Caco-2 (cell line): ENCODE measurements around the gene RMRP. TPM values are rescaled to one million over a fixed set of nuclear protein-coding genes. Genes with fewer than 3 reads are reported as not detected.

Source experiments
- BruUV-seq: library from RNA; stranded (reverse); fragments of 400-500 nt; replicated peaks from 2 replicates; lab custom pipeline; 2021; lab: Mats Ljungman, UMichigan
- CTCF ChIA-PET: fragments of 300-600 bp; sonication (Branson Sonifier 250); formaldehyde crosslinking; loops from one replicate; lab custom pipeline; 2022; ENCODE audit warnings: antibody characterized with exemption; lab: Charles Lee
- POLR2A ChIA-PET: fragments of 300-600 bp; sonication (Branson Sonifier 250); formaldehyde crosslinking; loops from one replicate; lab custom pipeline; 2022; ENCODE audit warnings: antibody characterized with exemption; lab: Charles Lee
- DNase-seq, 2 experiments: peaks; one replicate each; pipeline versions ENCODE4 v3.0.0 to v3.0.0-alpha.2; 2020 to 2022
- H3K27me3 ChIP-seq: replicated peaks from 2 replicates; pipeline ENCODE4 v1.6.0; 2011; ENCODE audit warnings: low read length; ENCODE audit not compliant: control insufficient read depth, insufficient read depth
- H3K36me3 ChIP-seq: 2 replicates; pipeline ENCODE4 v1.5.1; 2011; ENCODE audit warnings: low read length; ENCODE audit not compliant: control insufficient read depth, insufficient read depth
- H3K4me1 ChIP-seq: fragments of 250-450 bp; sonication (Bioruptor Pico); 2 replicates; pipeline ENCODE4 v1.5.1; 2020; ENCODE audit warnings: mild to moderate bottlenecking
- H3K4me3 ChIP-seq: 2 replicates; pipeline ENCODE4 v1.5.1; 2011; ENCODE audit warnings: low read depth, mild to moderate bottlenecking, control low read depth, low read length
- H3K9me3 ChIP-seq: fragments of 250-450 bp; sonication (Bioruptor Pico); 2 replicates; pipeline ENCODE4 v1.5.1; 2020; ENCODE audit warnings: mild to moderate bottlenecking, moderate library complexity
- H3K27ac Mint-ChIP-seq: one replicate; pipeline ENCODE4 v1.8.0; 2022; ENCODE audit warnings: mixed read lengths; ENCODE audit not compliant: unreplicated experiment
- H3K27me3 Mint-ChIP-seq: one replicate; pipeline ENCODE4 v1.8.0; 2022; ENCODE audit warnings: mixed read lengths; ENCODE audit not compliant: insufficient read depth, unreplicated experiment
- H3K36me3 Mint-ChIP-seq: one replicate; pipeline ENCODE4 v1.8.0; 2022; ENCODE audit warnings: mild to moderate bottlenecking, mixed read lengths; ENCODE audit not compliant: insufficient read depth, unreplicated experiment
- H3K4me1 Mint-ChIP-seq: one replicate; pipeline ENCODE4 v1.8.0; 2022; ENCODE audit warnings: low read depth, mixed read lengths; ENCODE audit not compliant: unreplicated experiment
- H3K4me3 Mint-ChIP-seq: one replicate; pipeline ENCODE4 v1.8.0; 2022; ENCODE audit warnings: mild to moderate bottlenecking, moderate library complexity, mixed read lengths; ENCODE audit not compliant: unreplicated experiment
- H3K9me3 Mint-ChIP-seq: one replicate; pipeline ENCODE4 v1.8.0; 2022; ENCODE audit warnings: mixed read lengths; ENCODE audit not compliant: unreplicated experiment
- intact Hi-C: fragments of 100-400 bp; cut with micrococcal nuclease; formaldehyde crosslinking; loops from one replicate; pipeline ENCODE4 v1.10.0; 2022; ENCODE audit not compliant: unreplicated experiment
- total RNA-seq: library from RNA; stranded (reverse); gene quantifications from 2 replicates; pipeline ENCODE4 v1.2.3, GENCODE V29; 2022
- TF ChIP-seq, protein P1 (sequence below), 2 experiments: fragments of 200-600 bp in 1 of 2; IDR thresholded peaks; 1 replicate in 1 of 2; 2 replicates in 1 of 2; pipeline versions ENCODE4 v1.5.1 to v1.8.0; 2011 to 2022; ENCODE audit warnings: antibody characterized with exemption in 1 of 2, control low read depth in 1 of 2, inconsistent platforms in 1 of 2, low read depth in 1 of 2, low read length in 1 of 2, mild to moderate bottlenecking in 1 of 2, moderate library complexity in 1 of 2; ENCODE audit not compliant: insufficient read depth in 1 of 2, severe bottlenecking in 1 of 2, unreplicated experiment in 1 of 2

Gene RMRP
- total RNA-seq, 1 experiment from 2014 or later: 10,161 TPM

DNA sequence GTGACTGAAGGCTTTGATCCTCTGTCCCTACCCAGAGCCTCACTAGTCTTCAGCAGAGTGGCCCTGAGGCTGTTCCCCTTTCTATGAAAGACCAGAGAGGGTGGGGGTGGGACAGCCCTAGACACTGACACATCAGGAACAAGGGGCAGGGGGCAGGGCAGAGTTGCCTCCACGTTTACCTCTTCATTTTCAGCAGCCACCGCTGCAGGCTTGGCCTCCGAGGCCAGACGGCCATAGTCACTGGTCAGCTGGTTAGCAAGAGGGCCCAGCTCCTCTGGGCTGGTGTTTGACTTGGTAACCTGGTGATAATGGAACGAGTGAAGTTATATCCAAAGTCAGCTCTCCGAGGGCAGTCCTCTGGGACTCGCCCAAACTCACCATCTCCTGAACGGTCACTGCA, 47.6 kb upstream of the RMRP start:
- intact Hi-C loops: no loop called here
- no peak overlapping the region for H3K4me3 ChIP-seq
- no peaks in the 10 kb centered on the region for H3K27me3 ChIP-seq
- no peaks in the 10 kb centered on the region for H3K27me3 Mint-ChIP-seq
- DNase-seq: no peak
- no peak overlapping the region for H3K4me3 Mint-ChIP-seq
- H3K27ac Mint-ChIP-seq: no peak overlapping the region
- no peaks in the 10 kb centered on the region for H3K9me3 ChIP-seq
- ChIA-PET CTCF (interaction anchor here (1.1 to 1.7 kb wide), 2 partner anchors 9 to 44 kb away, joined by 3 to 5 read pairs; no protein-coding TSS in a partner anchor), POLR2A (no interaction called here)
- H3K4me1 Mint-ChIP-seq: no peaks in the 10 kb centered on the region
- peaks cover 61% of the 10 kb centered on the region for H3K36me3 Mint-ChIP-seq
- H3K4me1 ChIP-seq: no peaks in the 10 kb centered on the region
- H3K36me3 ChIP-seq: peaks cover 9% of the 10 kb centered on the region
- no TSS peak for BruUV-seq
- TF ChIP-seq, protein P1, sequence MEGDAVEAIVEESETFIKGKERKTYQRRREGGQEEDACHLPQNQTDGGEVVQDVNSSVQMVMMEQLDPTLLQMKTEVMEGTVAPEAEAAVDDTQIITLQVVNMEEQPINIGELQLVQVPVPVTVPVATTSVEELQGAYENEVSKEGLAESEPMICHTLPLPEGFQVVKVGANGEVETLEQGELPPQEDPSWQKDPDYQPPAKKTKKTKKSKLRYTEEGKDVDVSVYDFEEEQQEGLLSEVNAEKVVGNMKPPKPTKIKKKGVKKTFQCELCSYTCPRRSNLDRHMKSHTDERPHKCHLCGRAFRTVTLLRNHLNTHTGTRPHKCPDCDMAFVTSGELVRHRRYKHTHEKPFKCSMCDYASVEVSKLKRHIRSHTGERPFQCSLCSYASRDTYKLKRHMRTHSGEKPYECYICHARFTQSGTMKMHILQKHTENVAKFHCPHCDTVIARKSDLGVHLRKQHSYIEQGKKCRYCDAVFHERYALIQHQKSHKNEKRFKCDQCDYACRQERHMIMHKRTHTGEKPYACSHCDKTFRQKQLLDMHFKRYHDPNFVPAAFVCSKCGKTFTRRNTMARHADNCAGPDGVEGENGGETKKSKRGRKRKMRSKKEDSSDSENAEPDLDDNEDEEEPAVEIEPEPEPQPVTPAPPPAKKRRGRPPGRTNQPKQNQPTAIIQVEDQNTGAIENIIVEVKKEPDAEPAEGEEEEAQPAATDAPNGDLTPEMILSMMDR (IDR thresholded peaks at IDR 0.05; ENCODE audit: insufficient read depth in 1 of 2, low read depth in 1 of 2, low read length in 1 of 2, severe bottlenecking in 1 of 2, unreplicated experiment in 1 of 2): no peak
- no peaks in the 10 kb centered on the region for H3K9me3 Mint-ChIP-seq

DNA sequence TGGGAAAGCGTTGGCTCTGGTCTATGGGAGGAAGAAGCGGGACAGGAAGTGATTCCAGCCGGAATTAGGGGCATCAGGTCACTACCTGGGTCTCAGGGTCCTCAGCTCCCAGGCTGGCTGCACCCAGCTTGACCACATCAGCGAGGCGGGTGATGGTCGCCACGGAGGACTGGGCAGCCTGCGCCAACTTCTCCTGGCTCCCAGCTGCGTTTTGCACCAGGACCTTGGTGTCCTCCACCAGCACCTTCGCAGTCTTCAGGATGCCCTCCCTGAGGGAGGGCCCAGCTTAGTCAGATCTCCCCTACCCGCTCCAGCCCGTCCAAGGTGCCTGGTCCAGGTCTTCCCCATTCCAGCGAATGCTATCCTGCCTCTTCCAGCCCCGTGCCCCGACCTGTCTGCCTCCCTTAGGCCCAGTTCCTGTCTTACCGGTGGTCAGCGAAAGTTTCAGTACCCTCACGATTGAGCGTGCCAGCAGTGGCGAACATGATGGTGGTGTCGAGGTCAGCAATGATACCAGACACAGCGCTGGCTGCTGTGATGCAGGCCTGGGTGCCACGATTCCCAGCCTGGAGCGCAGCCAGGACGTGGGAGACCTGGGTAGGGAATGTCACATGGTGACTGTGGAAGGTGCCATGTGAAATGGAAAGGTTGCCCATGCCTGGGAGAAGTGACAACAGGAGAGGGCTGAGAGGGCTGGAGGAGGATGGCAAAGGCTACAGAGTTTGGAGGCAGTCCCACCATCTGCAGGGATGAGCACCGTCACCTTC, 46.3 kb upstream of the RMRP start:
- Mint-ChIP-seq H3K36me3 (peaks cover 53% of the 10 kb centered on the region), H3K27ac (no peak overlapping the region)
- BruUV-seq: TSS peak; percentile 34

DNA sequence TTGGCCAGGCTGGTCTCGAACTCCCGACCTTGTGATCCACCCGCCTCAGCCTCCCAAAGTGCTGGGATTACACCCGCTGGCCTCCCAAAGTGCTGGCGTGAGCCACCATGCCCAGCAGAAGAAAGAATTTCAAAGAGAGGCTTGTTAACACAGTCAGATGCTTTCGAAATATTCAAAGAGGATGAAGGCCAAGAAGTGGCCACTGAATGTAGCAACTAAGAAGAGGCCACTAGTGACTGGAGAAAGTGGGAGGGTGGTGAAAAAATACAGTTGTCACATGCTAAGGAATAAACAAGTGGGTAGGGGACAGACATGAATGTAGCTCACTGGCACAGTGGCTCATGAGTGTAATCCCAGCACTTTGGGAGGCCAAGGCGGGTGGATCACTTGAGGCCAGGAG, 44.9 kb upstream of the RMRP start:
- DNase-seq: no peak
- ChIA-PET POLR2A (no interaction called here), CTCF (interaction anchor here (0.6 kb wide), 1 partner anchor 43 kb away, joined by 4 read pairs; no protein-coding TSS in a partner anchor)
- H3K27me3 Mint-ChIP-seq: no peaks in the 10 kb centered on the region
- H3K4me1 Mint-ChIP-seq: no peaks in the 10 kb centered on the region
- Histone ChIP-seq H3K36me3 (peaks cover 6% of the 10 kb centered on the region), H3K4me3 (no peak overlapping the region), H3K4me1 (no peaks in the 10 kb centered on the region), H3K9me3 (no peaks in the 10 kb centered on the region), H3K27me3 (no peaks in the 10 kb centered on the region)
- no peak overlapping the region for H3K4me3 Mint-ChIP-seq
- BruUV-seq: no TSS peak
- TF ChIP-seq, protein P1 (IDR thresholded peaks at IDR 0.05; ENCODE audit: insufficient read depth in 1 of 2, low read depth in 1 of 2, low read length in 1 of 2, severe bottlenecking in 1 of 2, unreplicated experiment in 1 of 2): no peak
- intact Hi-C loops: no loop called here
- no peak overlapping the region for H3K27ac Mint-ChIP-seq
- peaks cover 45% of the 10 kb centered on the region for H3K36me3 Mint-ChIP-seq
- no peaks in the 10 kb centered on the region for H3K9me3 Mint-ChIP-seq

More for the DNA sequence above, 46.3 kb upstream of the RMRP start:
- intact Hi-C loops: no loop called here
- TF ChIP-seq, protein P1 (IDR thresholded peaks at IDR 0.05; ENCODE audit: insufficient read depth in 1 of 2, low read depth in 1 of 2, low read length in 1 of 2, severe bottlenecking in 1 of 2, unreplicated experiment in 1 of 2): no peak
- no peak for DNase-seq
- Mint-ChIP-seq H3K27me3 (no peaks in the 10 kb centered on the region), H3K4me1 (no peaks in the 10 kb centered on the region), H3K9me3 (no peaks in the 10 kb centered on the region), H3K4me3 (no peak overlapping the region)
- Histone ChIP-seq H3K4me1 (no peaks in the 10 kb centered on the region), H3K4me3 (no peak overlapping the region), H3K36me3 (peaks cover 8% of the 10 kb centered on the region), H3K27me3 (no peaks in the 10 kb centered on the region), H3K9me3 (no peaks in the 10 kb centered on the region)
- ChIA-PET POLR2A (no interaction called here), CTCF (interaction anchor here (1.5 to 1.7 kb wide), 2 partner anchors 43 to 46 kb away, joined by 3 to 5 read pairs; partner anchors contain the start of genes CCDC107 and RMRP)
